Bronchial epithelial cell (primary cell): Measurements from ENCODE around the gene CDPF1. TPM values are rescaled to one million over a fixed set of nuclear protein-coding genes. Genes with fewer than 3 reads are reported as not detected.
A peak's percentile ranks its signal among the peaks of the same experiment; 100 is the strongest.

Experiments used
- DNase-seq: peaks from one replicate; pipeline ENCODE4 v3.0.0-alpha.2; 2010; ENCODE audit warnings: low read depth
- FAIRE-seq: peaks from 2 replicates; lab custom pipeline; 2011; peaks lifted over from hg19 to GRCh38; lab: Jason Lieb, UNC
- H3K27me3 ChIP-seq: 2 replicates; pipeline ENCODE4 v1.5.1; 2011; ENCODE audit warnings: low read length; ENCODE audit not compliant: control insufficient read depth, insufficient read depth
- H3K36me3 ChIP-seq: 2 replicates; pipeline ENCODE4 v1.5.1; 2011; ENCODE audit warnings: low read length; ENCODE audit not compliant: control insufficient read depth, insufficient read depth
- H3K4me3 ChIP-seq: 2 replicates; pipeline ENCODE4 v1.5.1; 2011; ENCODE audit warnings: mild to moderate bottlenecking, low read depth, low read length, control low read depth
- total RNA-seq: library from RNA; depleted of rRNA; stranded (reverse); fragments of >200 nt; gene quantifications from 2 replicates; pipeline ENCODE4 v1.2.1, GENCODE V29; 2014
- TF ChIP-seq, protein P1 (sequence below): IDR thresholded peaks from 2 replicates; pipeline ENCODE4 v1.5.1; 2011; ENCODE audit warnings: mild to moderate bottlenecking, moderate library complexity, low read length, control low read depth, inconsistent platforms; ENCODE audit not compliant: insufficient read depth, severe bottlenecking

CDPF1 gene
- total RNA-seq, 1 donor from 2014 or later: 8.7 TPM

DNA sequence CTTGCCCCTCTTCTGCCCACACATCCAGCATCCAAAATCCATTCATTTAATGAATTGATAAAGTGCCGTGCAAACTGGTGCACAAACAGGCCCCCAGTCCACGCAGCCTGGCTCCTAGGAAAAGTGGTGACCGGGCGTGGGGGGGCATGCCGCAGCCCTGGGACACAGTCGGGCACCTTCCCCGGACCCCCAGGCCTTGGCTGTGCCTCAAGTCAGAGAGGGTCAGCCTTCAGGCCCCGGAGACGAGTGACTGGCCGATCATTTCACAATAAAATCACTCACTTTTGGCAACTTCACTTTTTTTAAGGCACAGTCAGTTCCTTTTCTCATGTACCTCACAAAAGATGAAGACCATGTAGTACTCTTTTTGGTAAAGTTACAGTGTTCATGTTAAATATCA, 8.0 kb downstream of the CDPF1 start:
- Histone ChIP-seq H3K4me3 (no peak overlapping the region), H3K27me3 (no peaks in the 10 kb centered on the region), H3K36me3 (no peaks in the 10 kb centered on the region)
- FAIRE-seq (no peak), DNase-seq (no peak)
- TF ChIP-seq, protein P1, sequence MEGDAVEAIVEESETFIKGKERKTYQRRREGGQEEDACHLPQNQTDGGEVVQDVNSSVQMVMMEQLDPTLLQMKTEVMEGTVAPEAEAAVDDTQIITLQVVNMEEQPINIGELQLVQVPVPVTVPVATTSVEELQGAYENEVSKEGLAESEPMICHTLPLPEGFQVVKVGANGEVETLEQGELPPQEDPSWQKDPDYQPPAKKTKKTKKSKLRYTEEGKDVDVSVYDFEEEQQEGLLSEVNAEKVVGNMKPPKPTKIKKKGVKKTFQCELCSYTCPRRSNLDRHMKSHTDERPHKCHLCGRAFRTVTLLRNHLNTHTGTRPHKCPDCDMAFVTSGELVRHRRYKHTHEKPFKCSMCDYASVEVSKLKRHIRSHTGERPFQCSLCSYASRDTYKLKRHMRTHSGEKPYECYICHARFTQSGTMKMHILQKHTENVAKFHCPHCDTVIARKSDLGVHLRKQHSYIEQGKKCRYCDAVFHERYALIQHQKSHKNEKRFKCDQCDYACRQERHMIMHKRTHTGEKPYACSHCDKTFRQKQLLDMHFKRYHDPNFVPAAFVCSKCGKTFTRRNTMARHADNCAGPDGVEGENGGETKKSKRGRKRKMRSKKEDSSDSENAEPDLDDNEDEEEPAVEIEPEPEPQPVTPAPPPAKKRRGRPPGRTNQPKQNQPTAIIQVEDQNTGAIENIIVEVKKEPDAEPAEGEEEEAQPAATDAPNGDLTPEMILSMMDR: no peak

DNA sequence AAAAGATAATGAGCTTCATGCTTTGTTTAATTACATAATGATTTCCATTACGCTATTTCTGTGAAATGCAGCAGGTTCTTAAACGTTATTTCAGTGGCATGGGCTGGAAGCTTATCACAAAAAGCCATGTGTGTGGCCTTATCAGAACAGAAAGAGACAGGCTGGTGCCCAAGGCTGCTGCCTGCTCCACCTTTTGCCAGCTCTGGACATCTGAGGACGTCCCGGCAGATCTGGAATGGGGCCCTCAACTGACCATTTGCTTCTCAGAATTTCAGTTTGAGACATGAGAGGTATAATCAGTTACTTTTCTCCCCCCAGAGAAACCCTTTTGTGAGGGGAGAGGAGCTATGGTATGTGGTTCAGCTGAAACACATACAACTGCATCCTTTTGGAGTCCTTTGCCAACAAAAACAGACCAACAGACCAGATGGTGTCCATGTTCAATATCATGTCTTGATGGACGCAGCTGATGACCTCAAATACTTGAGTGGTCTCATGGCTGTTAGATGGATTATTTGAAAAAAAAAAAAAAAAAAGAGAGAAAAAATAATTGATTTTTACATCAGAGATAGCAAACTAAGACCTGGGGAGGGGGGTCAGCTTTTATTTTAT, 8.6 kb downstream of the CDPF1 start:
- TF ChIP-seq, protein P1: no peak
- FAIRE-seq: no peak
- H3K36me3 ChIP-seq: no peaks in the 10 kb centered on the region
- no peak for DNase-seq
- no peak overlapping the region for H3K4me3 ChIP-seq
- H3K27me3 ChIP-seq: no peaks in the 10 kb centered on the region

DNA sequence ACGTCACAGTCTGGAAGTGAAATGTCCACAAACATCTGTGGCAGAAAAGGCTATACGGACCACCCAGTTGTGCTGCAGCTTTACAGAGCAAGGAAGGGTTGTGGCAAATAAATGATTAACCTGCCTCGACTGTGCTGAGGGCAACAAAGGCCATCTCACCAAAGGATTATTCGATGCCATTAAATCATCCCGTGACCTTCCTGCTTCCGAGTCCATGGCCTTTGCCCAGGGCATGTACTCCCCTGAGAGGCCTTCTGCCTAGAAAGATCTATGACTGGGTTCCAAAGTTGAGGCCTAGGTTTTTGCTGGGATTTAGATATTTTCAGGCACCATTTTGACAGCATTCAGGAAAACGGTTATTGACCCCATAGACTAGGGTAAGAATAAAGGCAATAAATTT, 9.2 kb downstream of the CDPF1 start:
- FAIRE-seq (peak; percentile 18), DNase-seq (no peak)
- TF ChIP-seq, protein P1: no peak
- no peak overlapping the region for H3K4me3 ChIP-seq
- H3K36me3 ChIP-seq: no peaks in the 10 kb centered on the region
- H3K27me3 ChIP-seq: no peaks in the 10 kb centered on the region

DNA sequence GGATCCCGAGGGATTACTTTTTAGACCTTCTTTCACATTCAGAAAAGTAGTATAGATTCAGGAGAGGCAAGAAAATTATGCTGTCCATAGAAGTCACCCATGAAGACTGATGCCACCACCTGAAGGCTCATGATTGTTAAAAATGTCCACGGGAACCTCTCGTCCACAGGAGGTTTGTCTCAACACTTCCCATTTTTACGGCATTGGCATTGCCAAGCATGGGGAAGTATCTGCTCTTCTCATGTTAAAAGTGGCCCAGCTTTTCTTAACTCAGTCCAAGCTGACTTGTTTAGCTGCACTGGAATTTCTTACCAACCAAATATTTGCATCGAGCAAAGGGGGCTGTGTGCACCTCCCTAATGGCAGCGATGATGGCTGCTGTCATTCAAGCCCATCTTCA, 9.6 kb downstream of the CDPF1 start:
- TF ChIP-seq, protein P1: no peak
- no peak for FAIRE-seq
- Histone ChIP-seq H3K36me3 (no peaks in the 10 kb centered on the region), H3K27me3 (no peaks in the 10 kb centered on the region), H3K4me3 (no peak overlapping the region)
- no peak for DNase-seq

DNA sequence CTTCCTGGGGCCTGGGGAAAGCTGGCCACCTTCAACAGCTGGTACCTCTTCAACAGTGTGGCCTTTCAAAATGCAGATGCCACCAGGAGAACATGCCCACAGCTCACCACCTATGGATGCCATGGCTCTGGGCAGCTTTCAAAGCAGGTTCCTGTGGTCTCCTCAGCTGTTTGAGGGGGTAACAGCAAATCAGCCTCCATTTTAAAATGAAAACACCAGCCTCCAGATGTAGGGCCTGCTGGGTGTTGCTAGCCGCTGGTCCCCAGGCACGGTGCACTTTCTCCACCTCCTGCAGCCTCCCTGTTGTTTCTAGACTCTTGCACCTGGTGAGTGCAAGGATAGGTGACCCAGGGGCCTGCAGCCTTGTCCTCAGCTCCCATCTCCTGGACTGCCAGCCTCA, 10.0 kb downstream of the CDPF1 start:
- H3K4me3 ChIP-seq: no peak overlapping the region
- no peaks in the 10 kb centered on the region for H3K27me3 ChIP-seq
- FAIRE-seq: no peak
- DNase-seq: no peak
- H3K36me3 ChIP-seq: no peaks in the 10 kb centered on the region
- TF ChIP-seq, protein P1: no peak
